Non-pigmented ciliary epithelial cell (primary cell): ENCODE data around the gene GRK1.
"Not testable (repeated sequence)": the region's sequence is repeated elsewhere in the genome, so short reads cannot be mapped to it uniquely, and the experiment has no call there.

Experiments used
- DNase-seq: peaks from one replicate; pipeline ENCODE4 v3.0.0-alpha.2; 2010; ENCODE audit warnings: low read depth

Gene GRK1

GRCh38 chr13:113665597-113666328 lies 1.3 kb upstream of the GRK1 start:
- no peak for DNase-seq

GRCh38 chr13:113666329-113666670 lies 719 bp upstream of the GRK1 start:
- DNase-seq = no peak

- no peak for DNase-seq
Measured at GRCh38 chr13:113667771-113668490, 912 bp downstream of the GRK1 start.

GRCh38 chr13:113668491-113668971 lies 1.5 kb downstream of the GRK1 start:
- DNase-seq = no peak

GRCh38 chr13:113669231-113669754 lies 2.3 kb downstream of the GRK1 start:
- DNase-seq = no peak

- no peak for DNase-seq
Measured at GRCh38 chr13:113669755-113670341, 2.8 kb downstream of the GRK1 start.

GRCh38 chr13:113670541-113670940 lies 3.5 kb downstream of the GRK1 start:
- no peak for DNase-seq

- no peak for DNase-seq
Measured at GRCh38 chr13:113671066-113672001, 4.3 kb downstream of the GRK1 start.

GRCh38 chr13:113672002-113672651 lies 5.1 kb downstream of the GRK1 start:
- DNase-seq = no peak

- no peak for DNase-seq
Measured at GRCh38 chr13:113722921-113723320, 55.9 kb downstream of the GRK1 start.

- DNase-seq = no peak
Measured at GRCh38 chr13:113723410-113724015, 56.5 kb downstream of the GRK1 start.

- no peak for DNase-seq
Measured at GRCh38 chr13:113724016-113724758, 57.2 kb downstream of the GRK1 start.

- no peak for DNase-seq
Measured at GRCh38 chr13:113724780-113725315, 57.8 kb downstream of the GRK1 start.

- DNase-seq = not testable (repeated sequence)
Measured at GRCh38 chr13:113725329-113726105, 58.5 kb downstream of the GRK1 start.

GRCh38 chr13:113726106-113726821 lies 59.2 kb downstream of the GRK1 start:
- not testable (repeated sequence) for DNase-seq

- DNase-seq = no peak
Measured at GRCh38 chr13:113726961-113727411, 60.0 kb downstream of the GRK1 start.

- no peak for DNase-seq
Measured at GRCh38 chr13:113728571-113729054, 61.6 kb downstream of the GRK1 start.
